Panc1 (cell line): ENCODE results near the gene CYFIP2. TPM values are rescaled to one million over a fixed set of nuclear protein-coding genes. Genes with fewer than 3 reads are reported as not detected.
A peak's percentile ranks its signal among the peaks of the same experiment; 100 is the strongest.

Experiments
- ATAC-seq: fragments of 200-7000 bp; cut with Tn5 transposase; 2 replicates; pipeline ENCODE4 v1.9.1; 2020; ENCODE audit warnings: mild to moderate bottlenecking, moderate library complexity
- BruUV-seq: library from RNA; stranded (reverse); fragments of 400-500 nt; replicated peaks from 2 replicates; lab custom pipeline; 2021; lab: Mats Ljungman, UMichigan
- CTCF ChIA-PET: fragments of 300-600 bp; sonication (Branson Sonifier 250); formaldehyde crosslinking; loops from one replicate; lab custom pipeline; 2022; ENCODE audit warnings: antibody characterized with exemption; lab: Charles Lee
- POLR2A ChIA-PET: fragments of 300-600 bp; sonication (Branson Sonifier 250); formaldehyde crosslinking; loops from one replicate; lab custom pipeline; 2022; ENCODE audit warnings: antibody characterized with exemption; lab: Charles Lee
- DNase-seq: peaks from one replicate; pipeline ENCODE4 v3.0.0-alpha.2; 2010; ENCODE audit warnings: low read depth, low spot score
- H3K27ac ChIP-seq: 2 replicates; pipeline ENCODE4 v1.5.1; 2011; ENCODE audit warnings: mild to moderate bottlenecking, low read length, inconsistent platforms
- H3K27me3 ChIP-seq: fragments of 200-500 bp; sonication (Bioruptor generic); 2 replicates; pipeline ENCODE4 v1.6.0; 2014; ENCODE audit warnings: low read length, inconsistent platforms; ENCODE audit not compliant: control insufficient read depth, insufficient read depth
- H3K36me3 ChIP-seq: fragments of 200-500 bp; sonication (Bioruptor generic); 2 replicates; pipeline ENCODE4 v1.5.1; 2014; ENCODE audit warnings: inconsistent platforms, mild to moderate bottlenecking, low read length, moderate library complexity; ENCODE audit not compliant: control insufficient read depth, insufficient read depth
- H3K4me1 ChIP-seq: 2 replicates; pipeline ENCODE4 v1.5.1; 2011; ENCODE audit warnings: inconsistent platforms, mild to moderate bottlenecking, low read length, moderate library complexity; ENCODE audit not compliant: control insufficient read depth, insufficient read depth
- H3K4me3 ChIP-seq, 2 experiments: 2 replicates each; pipeline ENCODE4 v1.5.1; 2011 to 2012; ENCODE audit warnings: low read depth in 2 of 2, low read length in 2 of 2, mild to moderate bottlenecking in 2 of 2, inconsistent platforms in 1 of 2, moderate library complexity in 1 of 2
- H3K9me3 ChIP-seq: fragments of 200-500 bp; sonication (Bioruptor generic); 2 replicates; pipeline ENCODE4 v1.5.1; 2014; ENCODE audit warnings: low read depth, mild to moderate bottlenecking, inconsistent platforms, low read length, moderate library complexity; ENCODE audit not compliant: control insufficient read depth, insufficient read depth
- CTCF ChIP-seq: fragments of 450-650 bp; IDR thresholded peaks from 2 replicates; pipeline ENCODE4 v1.5.1; 2017; ENCODE audit warnings: mild to moderate bottlenecking
- POLR2AphosphoS5 ChIP-seq: IDR thresholded peaks from 2 replicates; pipeline ENCODE4 v1.6.1; 2012; ENCODE audit warnings: mild to moderate bottlenecking, low read depth, low read length, moderate library complexity
- REST ChIP-seq, 2 experiments: IDR thresholded peaks; 2 replicates each; pipeline ENCODE4 v1.6.1; 2011 to 2012; ENCODE audit warnings: low read depth in 2 of 2, control low read depth in 1 of 2, low read length in 1 of 2, mild to moderate bottlenecking in 1 of 2, moderate library complexity in 1 of 2; ENCODE audit not compliant: insufficient read depth in 1 of 2
- SIN3A ChIP-seq: IDR thresholded peaks from 2 replicates; pipeline ENCODE4 v1.6.1; 2012; ENCODE audit warnings: low read depth, mild to moderate bottlenecking, low read length, moderate library complexity, borderline replicate concordance; ENCODE audit not compliant: insufficient read depth
- TCF7L2 ChIP-seq: IDR thresholded peaks from 2 replicates; pipeline ENCODE4 v1.6.1; 2011; ENCODE audit warnings: mild to moderate bottlenecking, low read depth, low read length, inconsistent platforms
- in situ Hi-C: cut with HindIII; loops from 2 replicates; pipeline ENCODE4 v1.10.0; 2016; ENCODE audit warnings: low sequenced_read_pairs, low pct_unique_long_range_greater_than_20kb
- intact Hi-C: fragments of 100-400 bp; cut with micrococcal nuclease; formaldehyde crosslinking; loops from one replicate; pipeline ENCODE4 v1.10.0; 2022; ENCODE audit not compliant: unreplicated experiment
- total RNA-seq: library from RNA; stranded (reverse); gene quantifications from one replicate; pipeline ENCODE4 v1.2.1, GENCODE V29; 2021; ENCODE audit not compliant: unreplicated experiment

The CYFIP2 gene
- total RNA-seq, 1 experiment from 2014 or later: 0.80 TPM

- no peak for TF ChIP-seq SIN3A
- TF ChIP-seq REST (IDR thresholded peaks at IDR 0.05; ENCODE audit: insufficient read depth in 1 of 2, low read depth in 2 of 2, low read length in 1 of 2): no peak
- TF ChIP-seq POLR2AphosphoS5: no peak
- TF ChIP-seq CTCF: peak; percentile 87
- TF ChIP-seq TCF7L2: no peak
- H3K4me1 ChIP-seq: no peaks in the 10 kb centered on the region
- H3K9me3 ChIP-seq: no peaks in the 10 kb centered on the region
- in situ Hi-C loops (no loop called here), intact Hi-C loops (loop anchor here (2.0 kb wide), 1 partner anchor 59 kb away; no protein-coding TSS in a partner anchor)
- DNase-seq (peak; percentile 39), ATAC-seq (peak; percentile 73; the same call in 1 of the 2 replicates)
- H3K4me3 ChIP-seq: no peak overlapping the region
- POLR2A ChIA-PET: no interaction called here
- H3K27ac ChIP-seq: no peak overlapping the region
- no TSS peak for BruUV-seq
- no peaks in the 10 kb centered on the region for H3K36me3 ChIP-seq
- CTCF ChIA-PET: interaction anchor here (0.7 to 1.0 kb wide), 2 partner anchors 10 to 60 kb away, joined by 3 read pairs; no protein-coding TSS in a partner anchor
- no peaks in the 10 kb centered on the region for H3K27me3 ChIP-seq
These were observed 12.4 kb upstream of the CYFIP2 start for GRCh38 chr5:157253547-157253946.

- ATAC-seq (no peak), DNase-seq (no peak)
- in situ Hi-C loops (no loop called here), intact Hi-C loops (no loop called here)
- H3K27me3 ChIP-seq: peaks cover 11% of the 10 kb centered on the region
- no peaks in the 10 kb centered on the region for H3K9me3 ChIP-seq
- no TSS peak for BruUV-seq
- H3K36me3 ChIP-seq: no peaks in the 10 kb centered on the region
- H3K4me3 ChIP-seq: no peak overlapping the region
- no peaks in the 10 kb centered on the region for H3K4me1 ChIP-seq
- no peak overlapping the region for H3K27ac ChIP-seq
- ChIA-PET CTCF (interaction anchor here (0.6 kb wide), 1 partner anchor 175 kb away, joined by 10 read pairs; no protein-coding TSS in a partner anchor), POLR2A (interaction anchor here (0.6 kb wide), 1 partner anchor 50 kb away, joined by 10 read pairs; no protein-coding TSS in a partner anchor)
- TF ChIP-seq REST (IDR thresholded peaks at IDR 0.05; ENCODE audit: insufficient read depth in 1 of 2, low read depth in 2 of 2, low read length in 1 of 2) (no peak), POLR2AphosphoS5 (no peak), CTCF (no peak), SIN3A (no peak), TCF7L2 (no peak)
These were observed 7.5 kb upstream of the CYFIP2 start for GRCh38 chr5:157258450-157258849.
